ENCODE data around the gene CMTM8. TPM values are rescaled to one million over a fixed set of nuclear protein-coding genes. Genes with fewer than 3 reads are reported as not detected.

The CMTM8 gene
- total and polyA plus RNA-seq, 2 of the 8 experiments (the other 6 are each of a cell fraction or from before 2014, with no cell fraction given) = 10.5 to 22.4 TPM

DNA sequence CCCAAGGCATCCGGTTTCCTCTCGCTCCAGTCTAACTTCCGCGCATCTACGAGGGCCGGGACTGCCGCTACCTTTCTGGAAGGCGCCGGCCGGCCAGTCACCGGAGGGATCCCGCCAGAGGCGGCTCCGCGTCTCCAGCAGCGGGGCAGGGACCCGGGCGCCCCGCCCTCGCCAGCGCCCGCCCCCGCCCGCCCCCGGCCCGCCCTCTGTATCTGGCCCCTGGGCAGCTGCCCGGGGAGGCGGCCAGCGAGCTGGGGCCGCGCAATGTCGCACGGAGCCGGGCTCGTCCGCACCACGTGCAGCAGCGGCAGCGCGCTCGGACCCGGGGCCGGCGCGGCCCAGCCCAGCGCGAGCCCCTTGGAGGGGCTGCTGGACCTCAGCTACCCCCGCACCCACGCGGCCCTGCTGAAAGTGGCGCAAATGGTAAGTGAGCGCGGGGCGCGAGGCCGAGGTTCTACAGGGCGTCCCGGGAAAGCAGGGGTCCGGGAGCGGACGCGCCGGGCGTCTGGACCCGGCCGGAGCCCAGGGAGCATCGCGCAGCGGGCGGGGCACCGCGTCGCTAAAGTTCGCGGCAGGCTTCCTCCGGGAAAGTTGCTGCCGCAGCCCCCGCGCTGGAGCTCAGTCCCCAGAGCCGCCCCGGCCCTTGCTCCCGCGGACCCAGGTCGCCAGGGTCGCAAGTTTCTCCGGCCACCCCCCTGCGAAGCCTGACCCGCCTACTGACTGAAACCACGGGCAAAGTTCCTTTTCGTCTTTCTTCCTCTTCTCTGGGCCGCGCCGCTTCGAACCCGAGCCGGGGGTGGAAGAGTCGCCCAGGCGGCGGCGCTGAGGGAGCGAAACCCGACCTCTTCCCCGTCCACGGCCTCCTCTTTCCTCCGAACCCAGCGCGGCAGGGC lies 153.4 kb downstream of the CMTM8 start, which contains the start of gene CMTM7 (continued):
- TF ChIP-seq KDM5A (IDR thresholded peaks at IDR 0.05; ENCODE audit: low read length) = no peak
- no peak for TF ChIP-seq NANOG (IDR thresholded peaks at IDR 0.05; ENCODE audit: insufficient read depth, low read depth, low read length, poor library complexity, severe bottlenecking)
- TF ChIP-seq, protein P1, sequence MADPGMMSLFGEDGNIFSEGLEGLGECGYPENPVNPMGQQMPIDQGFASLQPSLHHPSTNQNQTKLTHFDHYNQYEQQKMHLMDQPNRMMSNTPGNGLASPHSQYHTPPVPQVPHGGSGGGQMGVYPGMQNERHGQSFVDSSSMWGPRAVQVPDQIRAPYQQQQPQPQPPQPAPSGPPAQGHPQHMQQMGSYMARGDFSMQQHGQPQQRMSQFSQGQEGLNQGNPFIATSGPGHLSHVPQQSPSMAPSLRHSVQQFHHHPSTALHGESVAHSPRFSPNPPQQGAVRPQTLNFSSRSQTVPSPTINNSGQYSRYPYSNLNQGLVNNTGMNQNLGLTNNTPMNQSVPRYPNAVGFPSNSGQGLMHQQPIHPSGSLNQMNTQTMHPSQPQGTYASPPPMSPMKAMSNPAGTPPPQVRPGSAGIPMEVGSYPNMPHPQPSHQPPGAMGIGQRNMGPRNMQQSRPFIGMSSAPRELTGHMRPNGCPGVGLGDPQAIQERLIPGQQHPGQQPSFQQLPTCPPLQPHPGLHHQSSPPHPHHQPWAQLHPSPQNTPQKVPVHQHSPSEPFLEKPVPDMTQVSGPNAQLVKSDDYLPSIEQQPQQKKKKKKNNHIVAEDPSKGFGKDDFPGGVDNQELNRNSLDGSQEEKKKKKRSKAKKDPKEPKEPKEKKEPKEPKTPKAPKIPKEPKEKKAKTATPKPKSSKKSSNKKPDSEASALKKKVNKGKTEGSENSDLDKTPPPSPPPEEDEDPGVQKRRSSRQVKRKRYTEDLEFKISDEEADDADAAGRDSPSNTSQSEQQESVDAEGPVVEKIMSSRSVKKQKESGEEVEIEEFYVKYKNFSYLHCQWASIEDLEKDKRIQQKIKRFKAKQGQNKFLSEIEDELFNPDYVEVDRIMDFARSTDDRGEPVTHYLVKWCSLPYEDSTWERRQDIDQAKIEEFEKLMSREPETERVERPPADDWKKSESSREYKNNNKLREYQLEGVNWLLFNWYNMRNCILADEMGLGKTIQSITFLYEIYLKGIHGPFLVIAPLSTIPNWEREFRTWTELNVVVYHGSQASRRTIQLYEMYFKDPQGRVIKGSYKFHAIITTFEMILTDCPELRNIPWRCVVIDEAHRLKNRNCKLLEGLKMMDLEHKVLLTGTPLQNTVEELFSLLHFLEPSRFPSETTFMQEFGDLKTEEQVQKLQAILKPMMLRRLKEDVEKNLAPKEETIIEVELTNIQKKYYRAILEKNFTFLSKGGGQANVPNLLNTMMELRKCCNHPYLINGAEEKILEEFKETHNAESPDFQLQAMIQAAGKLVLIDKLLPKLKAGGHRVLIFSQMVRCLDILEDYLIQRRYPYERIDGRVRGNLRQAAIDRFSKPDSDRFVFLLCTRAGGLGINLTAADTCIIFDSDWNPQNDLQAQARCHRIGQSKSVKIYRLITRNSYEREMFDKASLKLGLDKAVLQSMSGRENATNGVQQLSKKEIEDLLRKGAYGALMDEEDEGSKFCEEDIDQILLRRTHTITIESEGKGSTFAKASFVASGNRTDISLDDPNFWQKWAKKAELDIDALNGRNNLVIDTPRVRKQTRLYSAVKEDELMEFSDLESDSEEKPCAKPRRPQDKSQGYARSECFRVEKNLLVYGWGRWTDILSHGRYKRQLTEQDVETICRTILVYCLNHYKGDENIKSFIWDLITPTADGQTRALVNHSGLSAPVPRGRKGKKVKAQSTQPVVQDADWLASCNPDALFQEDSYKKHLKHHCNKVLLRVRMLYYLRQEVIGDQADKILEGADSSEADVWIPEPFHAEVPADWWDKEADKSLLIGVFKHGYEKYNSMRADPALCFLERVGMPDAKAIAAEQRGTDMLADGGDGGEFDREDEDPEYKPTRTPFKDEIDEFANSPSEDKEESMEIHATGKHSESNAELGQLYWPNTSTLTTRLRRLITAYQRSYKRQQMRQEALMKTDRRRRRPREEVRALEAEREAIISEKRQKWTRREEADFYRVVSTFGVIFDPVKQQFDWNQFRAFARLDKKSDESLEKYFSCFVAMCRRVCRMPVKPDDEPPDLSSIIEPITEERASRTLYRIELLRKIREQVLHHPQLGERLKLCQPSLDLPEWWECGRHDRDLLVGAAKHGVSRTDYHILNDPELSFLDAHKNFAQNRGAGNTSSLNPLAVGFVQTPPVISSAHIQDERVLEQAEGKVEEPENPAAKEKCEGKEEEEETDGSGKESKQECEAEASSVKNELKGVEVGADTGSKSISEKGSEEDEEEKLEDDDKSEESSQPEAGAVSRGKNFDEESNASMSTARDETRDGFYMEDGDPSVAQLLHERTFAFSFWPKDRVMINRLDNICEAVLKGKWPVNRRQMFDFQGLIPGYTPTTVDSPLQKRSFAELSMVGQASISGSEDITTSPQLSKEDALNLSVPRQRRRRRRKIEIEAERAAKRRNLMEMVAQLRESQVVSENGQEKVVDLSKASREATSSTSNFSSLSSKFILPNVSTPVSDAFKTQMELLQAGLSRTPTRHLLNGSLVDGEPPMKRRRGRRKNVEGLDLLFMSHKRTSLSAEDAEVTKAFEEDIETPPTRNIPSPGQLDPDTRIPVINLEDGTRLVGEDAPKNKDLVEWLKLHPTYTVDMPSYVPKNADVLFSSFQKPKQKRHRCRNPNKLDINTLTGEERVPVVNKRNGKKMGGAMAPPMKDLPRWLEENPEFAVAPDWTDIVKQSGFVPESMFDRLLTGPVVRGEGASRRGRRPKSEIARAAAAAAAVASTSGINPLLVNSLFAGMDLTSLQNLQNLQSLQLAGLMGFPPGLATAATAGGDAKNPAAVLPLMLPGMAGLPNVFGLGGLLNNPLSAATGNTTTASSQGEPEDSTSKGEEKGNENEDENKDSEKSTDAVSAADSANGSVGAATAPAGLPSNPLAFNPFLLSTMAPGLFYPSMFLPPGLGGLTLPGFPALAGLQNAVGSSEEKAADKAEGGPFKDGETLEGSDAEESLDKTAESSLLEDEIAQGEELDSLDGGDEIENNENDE (IDR thresholded peaks at IDR 0.05; ENCODE audit: insufficient replicate concordance, low read length) = no peak
